Left ventricle myocardium inferior (tissue), 1 donor: ENCODE data around the gene LMNB1. TPM values are rescaled to one million over a fixed set of nuclear protein-coding genes. Genes with fewer than 3 reads are reported as not detected.

ENCODE experiments used
- DNase-seq: peaks from one replicate; pipeline ENCODE4 v3.0.0-alpha.2; 2020
- H3K27ac ChIP-seq: fragments of 200-600 bp; replicated peaks from 2 replicates; pipeline ENCODE4 v1.8.0; 2021
- H3K27me3 ChIP-seq: fragments of 200-600 bp; 2 replicates; pipeline ENCODE4 v1.8.0; 2021; ENCODE audit warnings: low read depth
- H3K36me3 ChIP-seq: fragments of 200-600 bp; 2 replicates; pipeline ENCODE4 v1.8.0; 2021
- H3K4me1 ChIP-seq: fragments of 200-600 bp; 2 replicates; pipeline ENCODE4 v1.8.0; 2021
- H3K4me3 ChIP-seq: fragments of 200-600 bp; 2 replicates; pipeline ENCODE4 v1.8.0; 2021; ENCODE audit warnings: mild to moderate bottlenecking, moderate library complexity
- H3K9me3 ChIP-seq: fragments of 200-600 bp; replicated peaks from 2 replicates; pipeline ENCODE4 v1.8.0; 2021
- CTCF ChIP-seq: fragments of 200-600 bp; IDR thresholded peaks from 2 replicates; pipeline ENCODE4 v1.8.0; 2021; ENCODE audit warnings: antibody characterized with exemption, mild to moderate bottlenecking, borderline replicate concordance
- intact Hi-C: fragments of 100-400 bp; cut with micrococcal nuclease; formaldehyde crosslinking; loops from one replicate; pipeline ENCODE4 v1.11.0; 2022
- total RNA-seq: library from RNA; stranded (reverse); fragmentation: NEBNext Ultra II Directional; extraction: Animal tissue kit (Norgen Biotek cat#: 25700); gene quantifications from one replicate; pipeline ENCODE4 v1.2.1, GENCODE V29; 2021
- donor health status: DM: no; HTN: yes; CAD: no; lungs with severe emphysema.

Gene LMNB1
- total RNA-seq, 1 donor from 2014 or later, result 1.8 TPM

- Histone ChIP-seq H3K4me3 (no peak overlapping the region), H3K36me3 (no peaks in the 10 kb centered on the region), H3K27ac (no peak overlapping the region), H3K27me3 (no peaks in the 10 kb centered on the region), H3K4me1 (no peaks in the 10 kb centered on the region), H3K9me3 (no peaks in the 10 kb centered on the region)
- no peak for TF ChIP-seq CTCF
- intact Hi-C loops, result no loop called here
- DNase-seq, result no peak
Measured at GRCh38 chr5:126742425-126742824, 34.5 kb upstream of the LMNB1 start.

GRCh38 chr5:126744836-126745235 lies 32.1 kb upstream of the LMNB1 start:
- Histone ChIP-seq H3K9me3 (no peaks in the 10 kb centered on the region), H3K27ac (no peak overlapping the region), H3K36me3 (no peaks in the 10 kb centered on the region), H3K4me3 (no peak overlapping the region), H3K4me1 (no peaks in the 10 kb centered on the region), H3K27me3 (peaks cover 6% of the 10 kb centered on the region)
- intact Hi-C loops, result no loop called here
- no peak for TF ChIP-seq CTCF
- no peak for DNase-seq

- Histone ChIP-seq H3K27me3 (peaks cover 12% of the 10 kb centered on the region), H3K27ac (no peak overlapping the region)
- intact Hi-C loops, result no loop called here
Measured at GRCh38 chr5:126745259-126745992, 31.5 kb upstream of the LMNB1 start.

GRCh38 chr5:126746290-126746689 lies 30.6 kb upstream of the LMNB1 start:
- no peak for DNase-seq
- Histone ChIP-seq H3K27ac (no peak overlapping the region), H3K4me3 (no peak overlapping the region), H3K4me1 (no peaks in the 10 kb centered on the region), H3K36me3 (no peaks in the 10 kb centered on the region), H3K27me3 (peaks cover 19% of the 10 kb centered on the region), H3K9me3 (no peaks in the 10 kb centered on the region)
- intact Hi-C loops, result no loop called here
- TF ChIP-seq CTCF, result no peak

More at GRCh38 chr5:126745259-126745992, 31.5 kb upstream of the LMNB1 start:
- Histone ChIP-seq H3K4me1 (no peaks in the 10 kb centered on the region), H3K9me3 (no peaks in the 10 kb centered on the region), H3K36me3 (no peaks in the 10 kb centered on the region), H3K4me3 (no peak overlapping the region)
- DNase-seq, result no peak
- no peak for TF ChIP-seq CTCF

GRCh38 chr5:126752081-126752785 lies 24.7 kb upstream of the LMNB1 start:
- H3K4me3 ChIP-seq, result no peak overlapping the region
- no peak overlapping the region for H3K27ac ChIP-seq
- no peaks in the 10 kb centered on the region for H3K9me3 ChIP-seq
- intact Hi-C loops, result no loop called here
- no peaks in the 10 kb centered on the region for H3K36me3 ChIP-seq
- no peak for TF ChIP-seq CTCF
- DNase-seq, result no peak
- no peaks in the 10 kb centered on the region for H3K4me1 ChIP-seq
- H3K27me3 ChIP-seq, result peaks cover 19% of the 10 kb centered on the region
